Caco-2 (cell line): ENCODE results near the gene UCKL1. TPM values are rescaled to one million over a fixed set of nuclear protein-coding genes. Genes with fewer than 3 reads are reported as not detected.
A peak's percentile ranks its signal among the peaks of the same experiment; 100 is the strongest.

ENCODE experiments used
- BruUV-seq: library from RNA; stranded (reverse); fragments of 400-500 nt; replicated peaks from 2 replicates; lab custom pipeline; 2021; lab: Mats Ljungman, UMichigan
- CTCF ChIA-PET: fragments of 300-600 bp; sonication (Branson Sonifier 250); formaldehyde crosslinking; loops from one replicate; lab custom pipeline; 2022; ENCODE audit warnings: antibody characterized with exemption; lab: Charles Lee
- POLR2A ChIA-PET: fragments of 300-600 bp; sonication (Branson Sonifier 250); formaldehyde crosslinking; loops from one replicate; lab custom pipeline; 2022; ENCODE audit warnings: antibody characterized with exemption; lab: Charles Lee
- DNase-seq, 2 experiments: peaks; one replicate each; pipeline versions ENCODE4 v3.0.0 to v3.0.0-alpha.2; 2020 to 2022
- H3K27me3 ChIP-seq: replicated peaks from 2 replicates; pipeline ENCODE4 v1.6.0; 2011; ENCODE audit warnings: low read length; ENCODE audit not compliant: control insufficient read depth, insufficient read depth
- H3K36me3 ChIP-seq: 2 replicates; pipeline ENCODE4 v1.5.1; 2011; ENCODE audit warnings: low read length; ENCODE audit not compliant: control insufficient read depth, insufficient read depth
- H3K4me1 ChIP-seq: fragments of 250-450 bp; sonication (Bioruptor Pico); 2 replicates; pipeline ENCODE4 v1.5.1; 2020; ENCODE audit warnings: mild to moderate bottlenecking
- H3K4me3 ChIP-seq: 2 replicates; pipeline ENCODE4 v1.5.1; 2011; ENCODE audit warnings: low read depth, mild to moderate bottlenecking, control low read depth, low read length
- H3K9me3 ChIP-seq: fragments of 250-450 bp; sonication (Bioruptor Pico); 2 replicates; pipeline ENCODE4 v1.5.1; 2020; ENCODE audit warnings: mild to moderate bottlenecking, moderate library complexity
- H3K27ac Mint-ChIP-seq: one replicate; pipeline ENCODE4 v1.8.0; 2022; ENCODE audit warnings: mixed read lengths; ENCODE audit not compliant: unreplicated experiment
- H3K27me3 Mint-ChIP-seq: one replicate; pipeline ENCODE4 v1.8.0; 2022; ENCODE audit warnings: mixed read lengths; ENCODE audit not compliant: insufficient read depth, unreplicated experiment
- H3K36me3 Mint-ChIP-seq: one replicate; pipeline ENCODE4 v1.8.0; 2022; ENCODE audit warnings: mild to moderate bottlenecking, mixed read lengths; ENCODE audit not compliant: insufficient read depth, unreplicated experiment
- H3K4me1 Mint-ChIP-seq: one replicate; pipeline ENCODE4 v1.8.0; 2022; ENCODE audit warnings: low read depth, mixed read lengths; ENCODE audit not compliant: unreplicated experiment
- H3K4me3 Mint-ChIP-seq: one replicate; pipeline ENCODE4 v1.8.0; 2022; ENCODE audit warnings: mild to moderate bottlenecking, moderate library complexity, mixed read lengths; ENCODE audit not compliant: unreplicated experiment
- H3K9me3 Mint-ChIP-seq: one replicate; pipeline ENCODE4 v1.8.0; 2022; ENCODE audit warnings: mixed read lengths; ENCODE audit not compliant: unreplicated experiment
- CTCF ChIP-seq, 2 experiments: fragments of 200-600 bp in 1 of 2; IDR thresholded peaks; 1 replicate in 1 of 2; 2 replicates in 1 of 2; pipeline versions ENCODE4 v1.5.1 to v1.8.0; 2011 to 2022; ENCODE audit warnings: antibody characterized with exemption in 1 of 2, control low read depth in 1 of 2, inconsistent platforms in 1 of 2, low read depth in 1 of 2, low read length in 1 of 2, mild to moderate bottlenecking in 1 of 2, moderate library complexity in 1 of 2; ENCODE audit not compliant: insufficient read depth in 1 of 2, severe bottlenecking in 1 of 2, unreplicated experiment in 1 of 2
- intact Hi-C: fragments of 100-400 bp; cut with micrococcal nuclease; formaldehyde crosslinking; loops from one replicate; pipeline ENCODE4 v1.10.0; 2022; ENCODE audit not compliant: unreplicated experiment
- total RNA-seq: library from RNA; stranded (reverse); gene quantifications from 2 replicates; pipeline ENCODE4 v1.2.3, GENCODE V29; 2022

UCKL1 gene
- total RNA-seq, 1 experiment from 2014 or later: 101 TPM

- CTCF ChIA-PET: interaction anchor here (0.5 to 2.7 kb wide), 5 partner anchors 19 to 417 kb away, joined by 3 to 38 read pairs (median 6); partner anchors contain the start of genes PRPF6 and SAMD10
- no TSS peak for BruUV-seq
- no peaks in the 10 kb centered on the region for H3K9me3 ChIP-seq
- POLR2A ChIA-PET: interaction anchor here (0.6 to 1.2 kb wide), 2 partner anchors 60 to 91 kb away, joined by 3 to 24 read pairs; partner anchors contain the start of gene TPD52L2
- Mint-ChIP-seq H3K4me1 (peaks cover 43% of the 10 kb centered on the region), H3K36me3 (peaks cover 68% of the 10 kb centered on the region), H3K9me3 (no peaks in the 10 kb centered on the region), H3K27ac (peak overlapping the region; percentile 94), H3K27me3 (no peaks in the 10 kb centered on the region), H3K4me3 (peak overlapping the region; percentile 89)
- peaks cover 5% of the 10 kb centered on the region for H3K36me3 ChIP-seq
- H3K4me1 ChIP-seq: peaks cover 22% of the 10 kb centered on the region
- TF ChIP-seq CTCF (IDR thresholded peaks at IDR 0.05; ENCODE audit: insufficient read depth in 1 of 2, low read depth in 1 of 2, low read length in 1 of 2, severe bottlenecking in 1 of 2, unreplicated experiment in 1 of 2): peak; percentile 61 to 64
- no peaks in the 10 kb centered on the region for H3K27me3 ChIP-seq
- peak in 1 of 2 experiments; percentile 74 for DNase-seq
- peak overlapping the region; percentile 99 for H3K4me3 ChIP-seq
- intact Hi-C loops: loop anchor here (1.0 to 5.0 kb wide), 2 partner anchors 46 to 418 kb away; partner anchors contain the start of gene PTK6
Measured at GRCh38 chr20:63955281-63955826, 862 bp downstream of the UCKL1 start.

GRCh38 chr20:63953764-63954429, 2.3 kb downstream of the UCKL1 start:
- CTCF ChIA-PET: interaction anchor here (0.8 to 1.6 kb wide), 2 partner anchors 10 to 20 kb away, joined by 3 to 8 read pairs; no protein-coding TSS in a partner anchor
- no peak for TF ChIP-seq CTCF (IDR thresholded peaks at IDR 0.05; ENCODE audit: insufficient read depth in 1 of 2, low read depth in 1 of 2, low read length in 1 of 2, severe bottlenecking in 1 of 2, unreplicated experiment in 1 of 2)
- peak overlapping the region; percentile 30 for H3K27ac Mint-ChIP-seq

GRCh38 chr20:63952769-63953168, 3.4 kb downstream of the UCKL1 start:
- peaks cover 50% of the 10 kb centered on the region for H3K4me1 Mint-ChIP-seq
- no peak overlapping the region for H3K4me3 ChIP-seq
- no peak for DNase-seq
- no peaks in the 10 kb centered on the region for H3K9me3 ChIP-seq
- no peak overlapping the region for H3K4me3 Mint-ChIP-seq
- no peak overlapping the region for H3K27ac Mint-ChIP-seq
- H3K36me3 ChIP-seq: peaks cover 5% of the 10 kb centered on the region
- H3K36me3 Mint-ChIP-seq: peaks cover 59% of the 10 kb centered on the region
- CTCF ChIA-PET: no interaction called here
- TSS peak; percentile 2 for BruUV-seq
- no peak for TF ChIP-seq CTCF (IDR thresholded peaks at IDR 0.05; ENCODE audit: insufficient read depth in 1 of 2, low read depth in 1 of 2, low read length in 1 of 2, severe bottlenecking in 1 of 2, unreplicated experiment in 1 of 2)
- H3K9me3 Mint-ChIP-seq: no peaks in the 10 kb centered on the region
- intact Hi-C loops: no loop called here
- peaks cover 19% of the 10 kb centered on the region for H3K4me1 ChIP-seq
- no peaks in the 10 kb centered on the region for H3K27me3 ChIP-seq
- POLR2A ChIA-PET: no interaction called here
- H3K27me3 Mint-ChIP-seq: peaks cover 3% of the 10 kb centered on the region

More at GRCh38 chr20:63953764-63954429, 2.3 kb downstream of the UCKL1 start:
- no peaks in the 10 kb centered on the region for H3K9me3 ChIP-seq
- no peak for DNase-seq
- H3K4me1 ChIP-seq: peaks cover 30% of the 10 kb centered on the region
- H3K4me3 ChIP-seq: no peak overlapping the region
- BruUV-seq: no TSS peak
- Mint-ChIP-seq H3K4me3 (peak overlapping the region; percentile 89), H3K36me3 (peaks cover 59% of the 10 kb centered on the region), H3K4me1 (peaks cover 51% of the 10 kb centered on the region), H3K9me3 (no peaks in the 10 kb centered on the region), H3K27me3 (no peaks in the 10 kb centered on the region)
- POLR2A ChIA-PET: no interaction called here
- H3K27me3 ChIP-seq: no peaks in the 10 kb centered on the region
- H3K36me3 ChIP-seq: peaks cover 5% of the 10 kb centered on the region
- intact Hi-C loops: no loop called here
